ENCODE results near the gene CYSTM1.

- TF ChIP-seq POLR2AphosphoS5 (IDR thresholded peaks at IDR 0.05): no peak
- no peak for TF ChIP-seq CTCF (IDR thresholded peaks at IDR 0.05; ENCODE audit: poor library complexity, severe bottlenecking)
- no peak for TF ChIP-seq EZH2 (IDR thresholded peaks at IDR 0.05; ENCODE audit: borderline replicate concordance, insufficient read depth, low read length, poor library complexity, severe bottlenecking)
- TF ChIP-seq MXI1 (conservative IDR thresholded peaks at IDR 0.05; ENCODE audit: poor library complexity, severe bottlenecking): no peak
- TF ChIP-seq REST (IDR thresholded peaks at IDR 0.05; ENCODE audit: borderline replicate concordance): no peak
- no peak for TF ChIP-seq TAF1 (IDR thresholded peaks at IDR 0.05; ENCODE audit: low read depth)
- no peak for TF ChIP-seq SMC3 (conservative IDR thresholded peaks at IDR 0.05; ENCODE audit: poor library complexity)
- TF ChIP-seq EP300 (conservative IDR thresholded peaks at IDR 0.05; ENCODE audit: poor library complexity, severe bottlenecking): no peak
Measured at GRCh38 chr5:140232731-140233130, 57.7 kb downstream of the CYSTM1 start.

Data from neural cell (in vitro differentiated cells).